Ecto neural progenitor cell (in vitro differentiated cells): Measurements from ENCODE around the gene OR52R1.
"Not testable (repeated sequence)": the region's sequence is repeated elsewhere in the genome, so short reads cannot be mapped to it uniquely, and the experiment has no call there.

ENCODE experiments used
- DNase-seq: peaks from one replicate; pipeline ENCODE4 v3.0.0-alpha.2; 2018; ENCODE audit warnings: low spot score

Gene OR52R1

GRCh38 chr11:4804280-4804679 lies at the start of gene OR52R1:
TSS of gene OR52R1 (minus strand) at chr11:4804380. CDS start at chr11:4804380, 0 bp downstream.
- DNase-seq = no peak

GRCh38 chr11:4851033-4851432 lies 46.9 kb upstream of the OR52R1 start:
- DNase-seq = no peak

- DNase-seq = no peak
Observed at GRCh38 chr11:4848908-4849532, 44.8 kb upstream of the OR52R1 start, which contains the start of gene OR51S1. TSS of gene OR51S1 (minus strand) at chr11:4849208. CDS start at chr11:4849208, 0 bp downstream.

GRCh38 chr11:4839851-4840549 lies 35.8 kb upstream of the OR52R1 start:
- DNase-seq = no peak

GRCh38 chr11:4830909-4831308 lies 26.7 kb upstream of the OR52R1 start:
- no peak for DNase-seq

- no peak for DNase-seq
Observed at GRCh38 chr11:4830346-4830745, 26.2 kb upstream of the OR52R1 start.

GRCh38 chr11:4826425-4826824 lies 22.2 kb upstream of the OR52R1 start:
- DNase-seq = no peak

GRCh38 chr11:4825132-4825531 lies 21.0 kb upstream of the OR52R1 start:
- DNase-seq = no peak

- DNase-seq = no peak
Observed at GRCh38 chr11:4821021-4821420, 16.8 kb upstream of the OR52R1 start, which contains the start of gene OR51F2. TSS of gene OR51F2 (plus strand) at chr11:4821321. CDS start at chr11:4821422, 101 bp downstream.

GRCh38 chr11:4809246-4809645 lies 5.1 kb upstream of the OR52R1 start:
- no peak for DNase-seq

GRCh38 chr11:4808476-4808875 lies 4.3 kb upstream of the OR52R1 start:
- DNase-seq = no peak

GRCh38 chr11:4801316-4801715 lies 2.9 kb downstream of the OR52R1 start:
- not testable (repeated sequence) for DNase-seq

- no peak for DNase-seq
Observed at GRCh38 chr11:4798427-4799183, 5.6 kb downstream of the OR52R1 start.

GRCh38 chr11:4797206-4797605 lies 7.0 kb downstream of the OR52R1 start:
- DNase-seq = no peak

GRCh38 chr11:4782454-4782853 lies 21.7 kb downstream of the OR52R1 start:
- no peak for DNase-seq

GRCh38 chr11:4769838-4770237 lies 34.3 kb downstream of the OR52R1 start, which contains the start of gene OR51F1:
TSS of gene OR51F1 (minus strand) at chr11:4769938. CDS start at chr11:4769938, 0 bp downstream.
- DNase-seq = no peak

GRCh38 chr11:4768094-4768493 lies 36.1 kb downstream of the OR52R1 start:
- no peak for DNase-seq

GRCh38 chr11:4766420-4767043 lies 37.6 kb downstream of the OR52R1 start:
- DNase-seq = no peak

GRCh38 chr11:4763096-4763495 lies 41.1 kb downstream of the OR52R1 start:
- no peak for DNase-seq
